K562 (cell line): ENCODE measurements around the gene BCAS4. TPM values are rescaled to one million over a fixed set of nuclear protein-coding genes. Genes with fewer than 3 reads are reported as not detected.
A peak's percentile ranks its signal among the peaks of the same experiment; 100 is the strongest.

Experiments
- ATAC-seq: fragments of 200-7000 bp; cut with Tn5 transposase; 3 replicates; pipeline ENCODE4 v1.9.1; 2020; ENCODE audit warnings: moderate library complexity
- BruUV-seq: library from RNA; stranded (reverse); fragments of 400-500 nt; replicated peaks from 2 replicates; lab custom pipeline; 2021; lab: Mats Ljungman, UMichigan
- CTCF ChIA-PET: fragments of 300-600 bp; formaldehyde crosslinking; extraction: SDS; loops from one replicate; lab custom pipeline; 2021; ENCODE audit warnings: low intra/inter-chr PET ratio; lab: Yijun Ruan, JAX
- POLR2A ChIA-PET: fragments of 300-600, 350-650 bp; sonication (Branson Sonifier 250); formaldehyde crosslinking; extraction: SDS; loops from one replicate; lab custom pipeline; 2021; ENCODE audit warnings: antibody characterized with exemption, inconsistent platforms; lab: Yijun Ruan, JAX
- DNase-seq, 4 experiments: peaks; one replicate each; pipeline versions ENCODE4 v3.0.0 to v3.0.0-alpha.2; 2011 to 2018; ENCODE audit warnings: low spot score in 3 of 4, mixed read lengths in 3 of 4; ENCODE audit errors: extremely low read depth in 1 of 4
- FAIRE-seq: peaks from 2 replicates; lab custom pipeline; 2011; peaks lifted over from hg19 to GRCh38; lab: Jason Lieb, UNC
- H2AFZ ChIP-seq: 2 replicates; pipeline ENCODE4 v1.6.0; 2011; ENCODE audit warnings: low read depth, low read length, control low read depth, inconsistent platforms
- H3K27ac ChIP-seq: fragments of 200-600 bp; 3 replicates; pipeline ENCODE4 v1.8.0; 2011; ENCODE audit warnings: low read depth, mild to moderate bottlenecking, control low read depth, inconsistent platforms, low read length, moderate library complexity, mixed read lengths; ENCODE audit errors: extremely low read depth
- H3K27me3 ChIP-seq, 2 experiments: fragments of 300-600 bp in 1 of 2; 2 replicates in 1 of 2; 3 replicates in 1 of 2; pipeline versions ENCODE4 v1.6.0 to v1.8.0; 2011; ENCODE audit warnings: inconsistent platforms in 2 of 2, low read length in 2 of 2, mild to moderate bottlenecking in 1 of 2, mixed read lengths in 1 of 2, moderate library complexity in 1 of 2; ENCODE audit not compliant: control insufficient read depth in 2 of 2, insufficient read depth in 2 of 2
- H3K36me3 ChIP-seq: fragments of 300-600 bp; 3 replicates; pipeline ENCODE4 v1.8.0; 2011; ENCODE audit warnings: mild to moderate bottlenecking, low read length, inconsistent platforms; ENCODE audit not compliant: control insufficient read depth, insufficient read depth
- H3K4me1 ChIP-seq, 2 experiments: fragments of 200-600 bp in 1 of 2; replicated peaks in 1 of 2; 2 replicates in 1 of 2; 3 replicates in 1 of 2; pipeline versions ENCODE4 v1.5.1 to v1.8.0; 2011; ENCODE audit warnings: inconsistent platforms in 2 of 2, low read length in 2 of 2, mild to moderate bottlenecking in 1 of 2, mixed read lengths in 1 of 2, moderate library complexity in 1 of 2; ENCODE audit not compliant: control insufficient read depth in 2 of 2, insufficient read depth in 2 of 2
- H3K4me2 ChIP-seq: 2 replicates; pipeline ENCODE4 v1.6.1; 2011; ENCODE audit warnings: low read length, control low read depth, inconsistent platforms, mixed read lengths; ENCODE audit not compliant: insufficient read depth
- H3K4me3 ChIP-seq: fragments of 200-600 bp; sonication (generic), shearing (Covaris generic); 2 replicates; pipeline ENCODE4 v1.5.1; 2016; ENCODE audit warnings: control low read depth, inconsistent platforms
- H3K79me2 ChIP-seq: fragments of 200-600 bp; 3 replicates; pipeline ENCODE4 v1.8.0; 2011; ENCODE audit warnings: low read length, inconsistent platforms; ENCODE audit not compliant: control insufficient read depth, insufficient read depth
- H3K9ac ChIP-seq, 2 experiments: 2 replicates each; pipeline versions ENCODE4 v1.6.0 to v1.6.1; 2011; ENCODE audit warnings: low read depth in 2 of 2, low read length in 2 of 2, control low read depth in 1 of 2, inconsistent platforms in 1 of 2, mild to moderate bottlenecking in 1 of 2, mixed read lengths in 1 of 2; ENCODE audit not compliant: insufficient read depth in 1 of 2
- H3K9me1 ChIP-seq: one replicate; pipeline ENCODE4 v1.6.0; 2011; ENCODE audit warnings: inconsistent platforms, mild to moderate bottlenecking, low read length, moderate library complexity; ENCODE audit not compliant: control insufficient read depth, insufficient read depth
- H3K9me3 ChIP-seq: replicated peaks from 2 replicates; pipeline ENCODE4 v1.5.1; 2011; ENCODE audit warnings: low read depth, low read length, inconsistent platforms; ENCODE audit not compliant: control insufficient read depth, insufficient read depth
- H4K20me1 ChIP-seq: replicated peaks from 2 replicates; pipeline ENCODE4 v1.6.1; 2011; ENCODE audit warnings: low read length, inconsistent platforms, mixed read lengths; ENCODE audit not compliant: control insufficient read depth, insufficient read depth
- ARHGAP35 ChIP-seq: fragments of 450-650 bp; IDR thresholded peaks from 2 replicates; pipeline ENCODE4 v1.6.1; 2018; ENCODE audit not compliant: partially characterized antibody
- CC2D1A ChIP-seq: fragments of 450-650 bp; IDR thresholded peaks from 2 replicates; pipeline ENCODE4 v1.6.1; 2017; ENCODE audit warnings: mild to moderate bottlenecking
- CUX1 ChIP-seq: fragments of 200-800 bp; sonication (Bioruptor generic); IDR thresholded peaks from 2 replicates; pipeline ENCODE4 v1.6.1; 2016; ENCODE audit warnings: missing genetic modification characterization, missing compliant biosample characterization
- DLX4 ChIP-seq: fragments of 250-450 bp; sonication (Bioruptor Pico); IDR thresholded peaks from 2 replicates; pipeline ENCODE4 v1.6.1; 2021; ENCODE audit warnings: mild to moderate bottlenecking
- DNMT1 ChIP-seq: fragments of 450-650 bp; IDR thresholded peaks from 2 replicates; pipeline ENCODE4 v1.6.1; 2016; ENCODE audit warnings: antibody characterized with exemption, mild to moderate bottlenecking
- ETS1 ChIP-seq: conservative IDR thresholded peaks from 2 replicates; pipeline ENCODE4 v1.6.1; 2011; ENCODE audit warnings: low read depth, mild to moderate bottlenecking, low read length; ENCODE audit not compliant: control insufficient read depth
- JUN ChIP-seq, 2 experiments: sonication (generic) in 1 of 2; formaldehyde crosslinking in 1 of 2; IDR thresholded peaks; 2 replicates each; pipeline versions ENCODE4 v1.6.1 to v1.8.0; 2012 to 2022; ENCODE audit warnings: borderline replicate concordance in 2 of 2, mild to moderate bottlenecking in 2 of 2, improper control_type of control experiment in 1 of 2, low read depth in 1 of 2, low read length in 1 of 2, missing genetic modification reagents in 1 of 2
- POLR2A ChIP-seq: fragments of 450-650 bp; conservative IDR thresholded peaks from 2 replicates; pipeline ENCODE4 v1.6.1; 2016
- RAD21 ChIP-seq, 2 experiments: fragments of 250-450 bp in 1 of 2; fragments of 450-650 bp in 1 of 2; sonication (Bioruptor Pico) in 1 of 2; formaldehyde crosslinking in 1 of 2; IDR thresholded peaks in 1 of 2; conservative IDR thresholded peaks in 1 of 2; 2 replicates each; pipeline versions ENCODE4 v1.4.0 to v1.8.0; 2020 to 2022; ENCODE audit warnings: mild to moderate bottlenecking in 2 of 2, moderate library complexity in 1 of 2
- RFX5 ChIP-seq: IDR thresholded peaks from 2 replicates; pipeline ENCODE4 v1.6.1; 2011; ENCODE audit warnings: low read depth, mild to moderate bottlenecking, improper control_type of control experiment, low read length
- SMAD4 ChIP-seq: fragments of 250-450 bp; sonication (Bioruptor Pico); conservative IDR thresholded peaks from 2 replicates; pipeline ENCODE4 v1.8.0; 2021; ENCODE audit warnings: inconsistent platforms, mild to moderate bottlenecking, moderate library complexity
- SMARCA4 ChIP-seq: fragments of 450-650 bp; IDR thresholded peaks from 2 replicates; pipeline ENCODE4 v1.6.1; 2016
- ZC3H11A ChIP-seq: IDR thresholded peaks from 2 replicates; pipeline ENCODE4 v1.6.1; 2012; ENCODE audit warnings: low read depth, low read length, improper control_type of control experiment
- ZC3H4 ChIP-seq: sonication (generic); formaldehyde crosslinking; IDR thresholded peaks from 2 replicates; pipeline ENCODE4 v1.9.0; 2021; ENCODE audit warnings: missing genetic modification reagents, borderline replicate concordance
- ZNF347 ChIP-seq: fragments of 450-650 bp; formaldehyde crosslinking; IDR thresholded peaks from 2 replicates; pipeline ENCODE4 v1.4.0; 2020; ENCODE audit warnings: low read depth, mild to moderate bottlenecking, moderate library complexity
- WGBS: fragments of 100-300 bp; shearing (Covaris generic); methylation state at CpG from one replicate; pipeline ENCODE4 v1.1.6; 2016; ENCODE audit warnings: low coverage, mixed read lengths; ENCODE audit not compliant: insufficient coverage; ENCODE audit errors: missing lambda C conversion rate; 5-methylcytosine and 5-hydroxymethylcytosine counted together
- in situ Hi-C: fragments of 300-500 bp; cut with MboI; formaldehyde crosslinking; loops from 4 replicates; pipeline ENCODE4 v1.15.0; 2018; ENCODE audit warnings: inconsistent platforms, mixed read lengths
- intact Hi-C: fragments of 100-400 bp; cut with micrococcal nuclease; formaldehyde crosslinking; loops from 2 replicates; pipeline ENCODE4 v1.14.2; 2022
- polyA plus RNA-seq, 8 experiments: library from polyadenylated mRNA; depleted of rRNA in 4 of 8; stranded (reverse) in 5 of 8; unstranded in 3 of 8; fragments of >200 nt; fragmentation: Nextera tagmentation in 2 of 8; fragmentation: Illumina TruSeq in 1 of 8; extraction: Ambion mirVana in 2 of 8; extraction: Trizol in 1 of 8; gene quantifications; 2 replicates each; pipeline versions ENCODE4 v1.2.1 to v1.2.3, GENCODE V29; 2011 to 2014; ENCODE audit warnings: inconsistent platforms in 1 of 8, missing spikeins in 1 of 8
- total RNA-seq, 7 experiments: library from RNA; depleted of rRNA in 6 of 7; stranded (reverse); fragments of >200 nt in 6 of 7; fragmentation: Illumina TruSeq in 2 of 7; extraction: Trizol in 2 of 7; gene quantifications; 2 replicates each; pipeline versions ENCODE4 v1.2.1 to v1.2.3, GENCODE V29; 2011 to 2021; ENCODE audit warnings: low replicate concordance in 1 of 7

BCAS4 gene
- total and polyA plus RNA-seq, 9 of the 15 experiments (the other 6 are each of a cell fraction or from before 2014, with no cell fraction given): 0.15 to 2.3 (median 0.47) TPM

GRCh38 chr20:50887576-50887975 lies 92.7 kb downstream of the BCAS4 start (continued):
- TF ChIP-seq ETS1 (no peak), RFX5 (no peak)

GRCh38 chr20:50891138-50891537 lies 96.3 kb downstream of the BCAS4 start:
- in situ Hi-C loops: no loop called here
- TF ChIP-seq DLX4 (CRISPR knock-in tag): no peak
- TF ChIP-seq DNMT1: no peak
- TF ChIP-seq JUN (IDR thresholded peaks at IDR 0.05; ENCODE audit: borderline replicate concordance, low read depth, low read length): no peak
- no peak for TF ChIP-seq JUN (CRISPR knock-in tag; IDR thresholded peaks at IDR 0.05; ENCODE audit: borderline replicate concordance)
- no peak for TF ChIP-seq CUX1 (CRISPR knock-in tag)
- no peak for TF ChIP-seq ARHGAP35
- no peak for TF ChIP-seq SMARCA4
- no peak for TF ChIP-seq ZC3H4 (CRISPR knock-in tag)
- TF ChIP-seq RAD21 (CRISPR knock-in tag; conservative IDR thresholded peaks at IDR 0.05 in 1 of 2, IDR thresholded peaks at IDR 0.05 in 1 of 2): no peak
- TF ChIP-seq ZNF347: no peak
- no peak for TF ChIP-seq CC2D1A
- TF ChIP-seq POLR2A: 0 out of 2 replicates have a peak, but pooled peaks have one; percentile 32
- TF ChIP-seq ZC3H11A: no peak
- no peak for TF ChIP-seq SMAD4 (CRISPR knock-in tag)

More at GRCh38 chr20:50891138-50891537, 96.3 kb downstream of the BCAS4 start:
- WGBS: 72% methylated on average over 5 of the region's 5 CpGs
- no peaks in the 10 kb centered on the region for H3K79me2 ChIP-seq
- ATAC-seq: no peak; the same call in 2 of the 3 replicates
- CTCF ChIA-PET: no interaction called here
- no peaks in the 10 kb centered on the region for H3K9me1 ChIP-seq
- H3K4me3 ChIP-seq: no peak overlapping the region
- POLR2A ChIA-PET: interaction anchor here (0.9 to 1.9 kb wide), 5 partner anchors 8 to 21 kb away, joined by 3 to 5 read pairs (median 4); no protein-coding TSS in a partner anchor
- H2AFZ ChIP-seq: no peak overlapping the region
- peaks cover 6% of the 10 kb centered on the region; the same call in 1 of the 2 replicates for H4K20me1 ChIP-seq
- FAIRE-seq: no peak
- H3K9me3 ChIP-seq: no peaks in the 10 kb centered on the region
- H3K27me3 ChIP-seq: no peaks in the 10 kb centered on the region
- no peak overlapping the region for H3K4me2 ChIP-seq
- H3K4me1 ChIP-seq: peaks cover 0 to 1% of the 10 kb centered on the region in 2 experiments; a peak in 2 of 5 replicates
- no peak overlapping the region for H3K27ac ChIP-seq
- H3K9ac ChIP-seq: no peak overlapping the region
- BruUV-seq: no TSS peak
- H3K36me3 ChIP-seq: peaks cover 74% of the 10 kb centered on the region
- no peak for DNase-seq
- intact Hi-C loops: no loop called here
